ENCODE data around the gene NTRK3.

GRCh38 chr15:88126695-88127431 lies 129.7 kb downstream of the NTRK3 start:
- TF ChIP-seq, protein P1, sequence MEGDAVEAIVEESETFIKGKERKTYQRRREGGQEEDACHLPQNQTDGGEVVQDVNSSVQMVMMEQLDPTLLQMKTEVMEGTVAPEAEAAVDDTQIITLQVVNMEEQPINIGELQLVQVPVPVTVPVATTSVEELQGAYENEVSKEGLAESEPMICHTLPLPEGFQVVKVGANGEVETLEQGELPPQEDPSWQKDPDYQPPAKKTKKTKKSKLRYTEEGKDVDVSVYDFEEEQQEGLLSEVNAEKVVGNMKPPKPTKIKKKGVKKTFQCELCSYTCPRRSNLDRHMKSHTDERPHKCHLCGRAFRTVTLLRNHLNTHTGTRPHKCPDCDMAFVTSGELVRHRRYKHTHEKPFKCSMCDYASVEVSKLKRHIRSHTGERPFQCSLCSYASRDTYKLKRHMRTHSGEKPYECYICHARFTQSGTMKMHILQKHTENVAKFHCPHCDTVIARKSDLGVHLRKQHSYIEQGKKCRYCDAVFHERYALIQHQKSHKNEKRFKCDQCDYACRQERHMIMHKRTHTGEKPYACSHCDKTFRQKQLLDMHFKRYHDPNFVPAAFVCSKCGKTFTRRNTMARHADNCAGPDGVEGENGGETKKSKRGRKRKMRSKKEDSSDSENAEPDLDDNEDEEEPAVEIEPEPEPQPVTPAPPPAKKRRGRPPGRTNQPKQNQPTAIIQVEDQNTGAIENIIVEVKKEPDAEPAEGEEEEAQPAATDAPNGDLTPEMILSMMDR (IDR thresholded peaks at IDR 0.05; ENCODE audit: borderline replicate concordance, extremely low read depth, low read length, poor library complexity, severe bottlenecking): no peak
- TF ChIP-seq EZH2 (IDR thresholded peaks at IDR 0.05; ENCODE audit: borderline replicate concordance, low read depth, low read length, severe bottlenecking): no peak
